ENCODE results near the gene GINS2. TPM values are rescaled to one million over a fixed set of nuclear protein-coding genes. Genes with fewer than 3 reads are reported as not detected.

GINS2 gene
- total and polyA plus RNA-seq, 4 experiments from 2014 or later = 0.55 to 1.4 (median 1.2) TPM

DNA sequence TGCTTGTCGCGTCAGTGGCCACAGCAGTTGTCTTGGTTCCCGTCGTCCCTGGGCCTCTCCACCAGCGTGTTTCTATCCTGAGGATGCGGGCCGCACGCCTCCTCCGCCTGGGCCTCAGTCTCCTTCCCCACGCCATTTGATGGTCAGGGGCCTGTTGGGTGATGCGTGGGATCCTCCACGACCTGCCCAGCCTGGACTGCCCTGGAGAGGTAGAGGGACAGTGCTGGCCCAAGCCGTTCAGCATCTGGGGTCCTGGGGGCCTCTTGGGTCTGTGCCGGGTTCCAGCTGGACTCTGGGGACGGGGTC lies 55.4 kb downstream of the GINS2 start:
- Histone ChIP-seq H3K4me1 (ENCODE audit: insufficient read depth, low read length) (no peaks in the 10 kb centered on the region), H3K27me3 (ENCODE audit: insufficient read depth, low read length) (no peaks in the 10 kb centered on the region), H3K27ac (ENCODE audit: low read depth, low read length) (no peak overlapping the region), H3K4me3 (ENCODE audit: low read length in 2 of 2) (no peak overlapping the region), H3K9me3 (ENCODE audit: control insufficient read depth in 1 of 2, low read length in 2 of 2) (no peaks in the 10 kb centered on the region), H3K36me3 (ENCODE audit: insufficient read depth, low read length) (no peaks in the 10 kb centered on the region)
- no peak for DNase-seq
- Mint-ChIP-seq H3K4me3 (no peak overlapping the region), H3K27me3 (no peaks in the 10 kb centered on the region), H3K4me1 (peaks cover 0 to 14% (median 6%) of the 10 kb centered on the region in 4 donors), H3K36me3 (peaks cover 11 to 18% of the 10 kb centered on the region in 2 donors), H3K27ac (no peak overlapping the region), H3K9me3 (peaks cover 0 to 14% (median 5%) of the 10 kb centered on the region in 8 donors)
- POLR2A ChIA-PET (ENCODE audit: partially characterized antibody) = no interaction called here
- intact Hi-C loops (cut with micrococcal nuclease) = no loop called here
- CTCF ChIA-PET (ENCODE audit: partially characterized antibody) = no interaction called here

DNA sequence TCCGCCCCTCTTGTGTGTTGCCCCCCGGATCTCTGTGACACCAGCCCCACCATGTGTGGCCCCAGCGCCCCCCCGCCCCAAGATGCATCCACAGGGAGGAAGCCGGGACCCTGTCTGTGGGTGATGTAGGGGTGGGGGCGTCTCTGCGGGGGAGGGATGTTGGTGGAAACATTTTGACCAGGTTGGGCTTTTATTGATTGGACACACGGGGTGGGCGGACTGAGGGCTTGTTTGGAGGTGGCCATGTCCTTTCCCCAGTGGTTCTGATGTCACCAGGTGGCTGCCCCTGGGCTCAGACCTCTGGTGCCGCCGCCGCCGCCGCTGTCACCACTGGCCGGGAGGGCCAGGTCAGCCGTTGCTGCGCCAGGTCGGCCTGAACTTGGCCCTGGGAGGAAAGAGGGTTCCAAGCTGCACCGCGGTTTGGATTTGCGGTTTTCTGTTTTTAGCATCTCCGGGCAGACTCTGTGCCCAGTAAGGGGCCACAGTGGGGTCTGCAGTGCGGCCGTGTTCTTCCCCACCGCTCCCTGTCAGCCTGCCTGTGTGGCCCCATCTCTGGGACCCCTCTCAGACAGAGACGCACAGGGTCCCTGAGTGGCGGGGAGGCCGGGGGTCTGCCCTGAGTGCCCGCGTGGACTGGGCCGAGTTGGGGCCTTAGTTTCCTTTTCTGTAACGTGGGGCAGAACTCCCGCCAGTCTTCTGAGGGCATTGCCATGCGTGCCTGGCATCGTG lies 55.9 kb downstream of the GINS2 start:
- no peak for DNase-seq
- no peak overlapping the region for H3K4me3 Mint-ChIP-seq
- intact Hi-C loops (cut with micrococcal nuclease) = no loop called here
- Histone ChIP-seq H3K27me3 (ENCODE audit: insufficient read depth, low read length) (no peaks in the 10 kb centered on the region), H3K4me3 (ENCODE audit: low read length in 2 of 2) (no peak overlapping the region), H3K9me3 (ENCODE audit: control insufficient read depth in 1 of 2, low read length in 2 of 2) (no peaks in the 10 kb centered on the region), H3K27ac (ENCODE audit: low read depth, low read length) (no peak overlapping the region), H3K36me3 (ENCODE audit: insufficient read depth, low read length) (no peaks in the 10 kb centered on the region), H3K4me1 (ENCODE audit: insufficient read depth, low read length) (no peaks in the 10 kb centered on the region)
- peaks cover 0 to 14% (median 5%) of the 10 kb centered on the region in 8 donors for H3K9me3 Mint-ChIP-seq
- no peak overlapping the region for H3K27ac Mint-ChIP-seq
- peaks cover 11 to 18% of the 10 kb centered on the region in 2 donors for H3K36me3 Mint-ChIP-seq
- H3K27me3 Mint-ChIP-seq = no peaks in the 10 kb centered on the region
- ChIA-PET CTCF (ENCODE audit: partially characterized antibody) (no interaction called here), POLR2A (ENCODE audit: partially characterized antibody) (no interaction called here)
- H3K4me1 Mint-ChIP-seq = peaks cover 0 to 14% (median 6%) of the 10 kb centered on the region in 4 donors

DNA sequence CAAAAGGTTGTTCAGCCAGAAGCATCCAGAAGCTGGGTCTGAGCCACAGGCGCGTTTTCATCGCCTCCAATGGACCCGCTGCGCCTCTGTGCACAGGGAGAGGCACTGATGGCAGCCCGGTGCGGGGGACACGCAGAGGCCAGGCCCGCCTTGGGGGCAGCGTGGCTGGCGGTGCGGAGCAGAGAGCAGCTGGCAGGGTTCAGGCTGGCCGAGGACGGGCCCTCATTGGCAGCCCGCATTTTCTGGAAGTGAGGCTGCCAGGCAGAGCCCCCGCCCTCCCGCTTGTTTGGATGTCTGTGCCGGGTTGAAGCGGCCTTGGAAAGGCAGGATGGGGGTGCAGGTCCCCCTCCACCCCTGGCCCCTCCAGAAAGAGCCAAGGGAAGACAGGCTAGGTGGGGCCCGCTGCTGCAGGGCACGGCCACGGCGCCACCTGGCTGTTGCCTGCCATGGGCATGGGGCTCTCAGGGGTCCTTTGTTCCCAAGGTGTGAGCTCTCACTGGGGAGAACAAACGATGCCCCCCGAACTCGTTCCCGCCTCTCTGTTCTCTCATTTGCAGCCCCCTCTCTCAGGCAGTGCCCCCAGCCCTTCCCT lies 56.9 kb downstream of the GINS2 start:
- Mint-ChIP-seq H3K36me3 (peaks cover 11 to 18% of the 10 kb centered on the region in 2 donors), H3K27ac (no peak overlapping the region), H3K27me3 (no peaks in the 10 kb centered on the region), H3K4me3 (no peak overlapping the region), H3K9me3 (peaks cover 0 to 14% (median 5%) of the 10 kb centered on the region in 8 donors), H3K4me1 (peaks cover 0 to 18% (median 6%) of the 10 kb centered on the region in 4 donors)
- intact Hi-C loops (cut with micrococcal nuclease) = no loop called here
- CTCF ChIA-PET (ENCODE audit: partially characterized antibody) = interaction anchor here (2.1 kb wide), 1 partner anchor 15 kb away, joined by 6 read pairs; no protein-coding TSS in a partner anchor
- Histone ChIP-seq H3K9me3 (ENCODE audit: control insufficient read depth in 1 of 2, low read length in 2 of 2) (no peaks in the 10 kb centered on the region), H3K27me3 (ENCODE audit: insufficient read depth, low read length) (no peaks in the 10 kb centered on the region), H3K27ac (ENCODE audit: low read depth, low read length) (no peak overlapping the region), H3K4me3 (ENCODE audit: low read length in 2 of 2) (no peak overlapping the region), H3K4me1 (ENCODE audit: insufficient read depth, low read length) (no peaks in the 10 kb centered on the region), H3K36me3 (ENCODE audit: insufficient read depth, low read length) (no peaks in the 10 kb centered on the region)
- POLR2A ChIA-PET (ENCODE audit: partially characterized antibody) = no interaction called here
- DNase-seq = no peak

DNA sequence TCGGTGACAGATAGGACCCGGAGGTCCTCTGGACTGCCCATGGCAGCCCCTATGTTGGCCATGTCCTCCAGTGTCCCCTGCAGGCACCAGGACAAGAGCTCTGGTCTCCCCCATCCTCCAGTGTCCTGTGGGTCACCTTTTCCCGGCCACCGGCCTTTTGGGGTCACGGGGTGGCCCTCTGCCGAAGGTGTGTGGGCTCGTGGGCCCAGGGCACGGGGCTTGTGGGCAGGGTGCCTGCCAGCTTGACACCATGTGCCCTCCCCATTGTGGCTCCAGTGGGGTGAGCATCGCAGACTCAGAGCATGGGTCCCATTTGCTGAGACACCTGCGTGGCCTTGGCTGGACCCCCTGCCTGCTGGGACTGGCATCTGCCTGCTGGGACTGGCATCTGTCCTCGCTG lies 57.5 kb downstream of the GINS2 start:
- H3K4me1 Mint-ChIP-seq = peaks cover 0 to 22% (median 8%) of the 10 kb centered on the region in 4 donors
- no peak overlapping the region for H3K4me3 ChIP-seq (ENCODE audit: low read length in 2 of 2)
- CTCF ChIA-PET (ENCODE audit: partially characterized antibody) = interaction anchor here (2.1 kb wide), 1 partner anchor 15 kb away, joined by 6 read pairs; no protein-coding TSS in a partner anchor

DNA sequence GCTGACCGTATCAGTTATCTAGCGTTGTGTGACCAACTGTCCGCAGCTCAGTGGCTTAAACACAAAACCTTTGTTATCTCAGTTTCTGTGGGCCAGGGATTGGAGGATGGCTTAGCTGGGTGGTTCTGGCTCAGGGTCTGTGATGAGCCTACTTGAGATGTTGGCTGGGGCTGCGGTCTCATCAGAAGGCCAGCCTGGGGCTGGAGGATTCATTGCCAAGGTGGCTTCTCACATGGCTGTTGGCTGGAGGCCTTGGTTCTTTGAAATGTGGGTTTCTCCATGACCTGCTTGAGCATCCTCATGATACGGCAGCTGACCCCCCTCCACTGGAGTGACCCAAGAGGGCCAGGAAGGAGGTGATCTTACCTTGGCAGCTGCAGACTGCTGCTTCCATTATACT lies 58.9 kb downstream of the GINS2 start:
- POLR2A ChIA-PET (ENCODE audit: partially characterized antibody) = no interaction called here
- no peak overlapping the region for H3K4me3 Mint-ChIP-seq

More for the DNA sequence above, 57.5 kb downstream of the GINS2 start:
- peaks cover 4% of the 10 kb centered on the region for H3K4me1 ChIP-seq (ENCODE audit: insufficient read depth, low read length)
- no peaks in the 10 kb centered on the region for H3K36me3 ChIP-seq (ENCODE audit: insufficient read depth, low read length)
- no peak for DNase-seq
- Mint-ChIP-seq H3K27me3 (no peaks in the 10 kb centered on the region), H3K27ac (no peak overlapping the region), H3K4me3 (no peak overlapping the region), H3K36me3 (peaks cover 11 to 18% of the 10 kb centered on the region in 2 donors), H3K9me3 (peaks cover 0 to 14% (median 5%) of the 10 kb centered on the region in 8 donors)
- no peaks in the 10 kb centered on the region for H3K27me3 ChIP-seq (ENCODE audit: insufficient read depth, low read length)
- POLR2A ChIA-PET (ENCODE audit: partially characterized antibody) = no interaction called here
- intact Hi-C loops (cut with micrococcal nuclease) = no loop called here
- no peaks in the 10 kb centered on the region for H3K9me3 ChIP-seq (ENCODE audit: control insufficient read depth in 1 of 2, low read length in 2 of 2)
- H3K27ac ChIP-seq (ENCODE audit: low read depth, low read length) = no peak overlapping the region

DNA sequence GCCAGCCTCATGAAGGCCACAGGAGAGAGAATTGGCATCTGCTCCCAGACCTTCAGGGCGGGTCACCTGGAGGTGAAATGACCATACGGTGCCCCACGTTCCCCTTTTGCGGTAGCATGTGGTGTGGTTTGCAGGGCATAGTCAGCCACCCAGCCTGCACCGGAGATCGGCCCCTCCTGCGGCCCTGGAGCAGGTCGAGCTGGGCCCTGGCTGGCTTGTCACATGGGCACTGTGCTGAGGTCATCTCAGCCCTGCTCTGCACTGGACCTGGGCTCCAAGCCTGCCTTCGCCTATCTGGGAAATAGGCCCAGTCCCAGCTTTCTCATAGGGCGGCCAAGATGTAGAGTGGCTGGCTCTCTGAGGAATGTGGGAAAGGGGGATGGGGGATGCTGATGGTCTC lies 59.4 kb downstream of the GINS2 start:
- Histone ChIP-seq H3K4me3 (ENCODE audit: low read length in 2 of 2) (no peak overlapping the region), H3K36me3 (ENCODE audit: insufficient read depth, low read length) (no peaks in the 10 kb centered on the region), H3K9me3 (ENCODE audit: control insufficient read depth in 1 of 2, low read length in 2 of 2) (no peaks in the 10 kb centered on the region), H3K27me3 (ENCODE audit: insufficient read depth, low read length) (no peaks in the 10 kb centered on the region), H3K4me1 (ENCODE audit: insufficient read depth, low read length) (peaks cover 4% of the 10 kb centered on the region), H3K27ac (ENCODE audit: low read depth, low read length) (no peak overlapping the region)
- Mint-ChIP-seq H3K9me3 (peaks cover 0 to 14% (median 5%) of the 10 kb centered on the region in 8 donors), H3K27me3 (no peaks in the 10 kb centered on the region), H3K4me3 (no peak overlapping the region), H3K27ac (peak overlapping the region in 1 of 7 donors; percentile 62), H3K36me3 (peaks cover 14 to 18% of the 10 kb centered on the region in 2 donors), H3K4me1 (peaks cover 1 to 30% (median 9%) of the 10 kb centered on the region in 4 donors)
- intact Hi-C loops (cut with micrococcal nuclease) = no loop called here
- no peak for DNase-seq
- ChIA-PET POLR2A (ENCODE audit: partially characterized antibody) (no interaction called here), CTCF (ENCODE audit: partially characterized antibody) (no interaction called here)

More for the DNA sequence above, 58.9 kb downstream of the GINS2 start:
- no peak overlapping the region for H3K27ac ChIP-seq (ENCODE audit: low read depth, low read length)
- H3K9me3 ChIP-seq (ENCODE audit: control insufficient read depth in 1 of 2, low read length in 2 of 2) = no peaks in the 10 kb centered on the region
- intact Hi-C loops (cut with micrococcal nuclease) = no loop called here
- peaks cover 4% of the 10 kb centered on the region for H3K4me1 ChIP-seq (ENCODE audit: insufficient read depth, low read length)
- peaks cover 14 to 18% of the 10 kb centered on the region in 2 donors for H3K36me3 Mint-ChIP-seq
- H3K4me3 ChIP-seq (ENCODE audit: low read length in 2 of 2) = no peak overlapping the region
- H3K4me1 Mint-ChIP-seq = peaks cover 1 to 30% (median 9%) of the 10 kb centered on the region in 4 donors
- peaks cover 0 to 14% (median 5%) of the 10 kb centered on the region in 8 donors for H3K9me3 Mint-ChIP-seq
- DNase-seq = no peak
- CTCF ChIA-PET (ENCODE audit: partially characterized antibody) = interaction anchor here (2.1 kb wide), 1 partner anchor 13 kb away, joined by 6 read pairs; no protein-coding TSS in a partner anchor
- H3K27me3 ChIP-seq (ENCODE audit: insufficient read depth, low read length) = no peaks in the 10 kb centered on the region
- H3K36me3 ChIP-seq (ENCODE audit: insufficient read depth, low read length) = no peaks in the 10 kb centered on the region
- peak overlapping the region in 1 of 7 donors; percentile 62 for H3K27ac Mint-ChIP-seq
- no peaks in the 10 kb centered on the region for H3K27me3 Mint-ChIP-seq

DNA sequence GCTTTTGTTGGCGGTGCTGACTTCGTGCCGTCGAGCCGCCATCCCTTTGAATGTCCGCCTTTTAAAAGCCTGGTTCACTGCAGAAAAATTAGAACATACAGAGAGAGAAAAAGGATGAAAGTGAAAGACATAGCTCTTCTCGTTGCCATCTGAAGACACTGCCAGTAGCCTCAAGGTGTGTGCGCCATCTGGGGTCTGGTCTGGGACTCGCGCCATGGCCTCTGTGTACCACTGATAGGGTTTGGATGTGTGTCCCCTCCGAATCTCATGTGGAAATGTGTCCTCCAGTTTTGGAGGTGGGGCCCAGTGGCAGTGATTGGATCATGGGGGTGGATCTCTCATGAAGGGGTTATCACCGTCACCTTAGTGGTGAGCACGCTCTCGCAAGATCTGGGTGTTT lies 60.1 kb downstream of the GINS2 start:
- intact Hi-C loops (cut with micrococcal nuclease) = no loop called here
- Mint-ChIP-seq H3K9me3 (peaks cover 0 to 14% (median 5%) of the 10 kb centered on the region in 8 donors), H3K36me3 (peaks cover 14 to 18% of the 10 kb centered on the region in 2 donors), H3K4me3 (peak overlapping the region in 1 of 8 donors; percentile 7), H3K27me3 (no peaks in the 10 kb centered on the region), H3K4me1 (peaks cover 1 to 30% (median 9%) of the 10 kb centered on the region in 4 donors), H3K27ac (peak overlapping the region in 2 of 7 donors; percentile 7 to 22)
- ChIA-PET POLR2A (ENCODE audit: partially characterized antibody) (no interaction called here), CTCF (ENCODE audit: partially characterized antibody) (interaction anchor here (0.8 kb wide), 1 partner anchor 18 kb away, joined by 3 read pairs; no protein-coding TSS in a partner anchor)
- no peaks in the 10 kb centered on the region for H3K9me3 ChIP-seq (ENCODE audit: control insufficient read depth in 1 of 2, low read length in 2 of 2)
- no peaks in the 10 kb centered on the region for H3K36me3 ChIP-seq (ENCODE audit: insufficient read depth, low read length)
- no peak overlapping the region for H3K4me3 ChIP-seq (ENCODE audit: low read length in 2 of 2)
- DNase-seq = no peak
- H3K27ac ChIP-seq (ENCODE audit: low read depth, low read length) = no peak overlapping the region
- H3K27me3 ChIP-seq (ENCODE audit: insufficient read depth, low read length) = no peaks in the 10 kb centered on the region
- peaks cover 4% of the 10 kb centered on the region for H3K4me1 ChIP-seq (ENCODE audit: insufficient read depth, low read length)

Measured in CD4-positive, alpha-beta memory T cell (primary cell).